C4-2B (cell line): ENCODE data around the gene C16orf90.

Experiments
- ZFX ChIP-seq: fragments of 450-650 bp; IDR thresholded peaks from 2 replicates; pipeline ENCODE4 v1.6.1; 2017
- TF ChIP-seq, protein P1 (sequence below): fragments of 450-650 bp; conservative IDR thresholded peaks from 2 replicates; pipeline ENCODE4 v1.5.1; 2017; ENCODE audit warnings: mild to moderate bottlenecking

DNA sequence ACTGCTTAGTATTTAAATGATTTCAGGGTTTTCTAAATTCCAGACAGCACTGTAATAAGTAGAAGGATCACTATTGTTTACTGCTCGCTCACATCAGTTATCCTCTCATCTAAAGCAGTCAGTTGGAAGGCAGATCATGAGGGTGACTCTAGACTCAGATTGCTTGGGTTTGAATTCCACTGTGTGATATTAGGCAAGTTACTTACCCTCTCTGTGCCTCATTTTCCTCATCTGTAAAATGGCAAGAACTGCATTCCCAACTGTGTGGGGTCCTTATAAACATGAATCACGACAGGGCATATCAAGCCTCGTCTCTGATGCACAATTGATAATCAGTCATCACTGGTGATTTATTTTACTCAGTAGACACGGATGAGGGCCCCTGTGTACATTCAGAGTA lies 20.6 kb upstream of the C16orf90 start:
- TF ChIP-seq, protein P1, sequence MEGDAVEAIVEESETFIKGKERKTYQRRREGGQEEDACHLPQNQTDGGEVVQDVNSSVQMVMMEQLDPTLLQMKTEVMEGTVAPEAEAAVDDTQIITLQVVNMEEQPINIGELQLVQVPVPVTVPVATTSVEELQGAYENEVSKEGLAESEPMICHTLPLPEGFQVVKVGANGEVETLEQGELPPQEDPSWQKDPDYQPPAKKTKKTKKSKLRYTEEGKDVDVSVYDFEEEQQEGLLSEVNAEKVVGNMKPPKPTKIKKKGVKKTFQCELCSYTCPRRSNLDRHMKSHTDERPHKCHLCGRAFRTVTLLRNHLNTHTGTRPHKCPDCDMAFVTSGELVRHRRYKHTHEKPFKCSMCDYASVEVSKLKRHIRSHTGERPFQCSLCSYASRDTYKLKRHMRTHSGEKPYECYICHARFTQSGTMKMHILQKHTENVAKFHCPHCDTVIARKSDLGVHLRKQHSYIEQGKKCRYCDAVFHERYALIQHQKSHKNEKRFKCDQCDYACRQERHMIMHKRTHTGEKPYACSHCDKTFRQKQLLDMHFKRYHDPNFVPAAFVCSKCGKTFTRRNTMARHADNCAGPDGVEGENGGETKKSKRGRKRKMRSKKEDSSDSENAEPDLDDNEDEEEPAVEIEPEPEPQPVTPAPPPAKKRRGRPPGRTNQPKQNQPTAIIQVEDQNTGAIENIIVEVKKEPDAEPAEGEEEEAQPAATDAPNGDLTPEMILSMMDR: no peak
- TF ChIP-seq ZFX: no peak
